A549 (cell line): Measurements from ENCODE around the gene ADARB2. TPM values are rescaled to one million over a fixed set of nuclear protein-coding genes. Genes with fewer than 3 reads are reported as not detected.

Source experiments
- ATAC-seq, 2 experiments: fragments of 200-7000 bp in 1 of 2; fragments of >200 bp in 1 of 2; cut with Nextera tagmentation in 1 of 2; cut with Tn5 transposase in 1 of 2; 3 replicates each; pipeline versions ENCODE4 v1.8.0 to v1.9.1; 2018 to 2020; ENCODE audit warnings: mild to moderate bottlenecking in 1 of 2, moderate library complexity in 1 of 2
- CTCF ChIA-PET: fragments of 300-600 bp; sonication (Branson Sonifier 250); formaldehyde crosslinking; extraction: SDS; loops from one replicate; lab custom pipeline; 2021; ENCODE audit warnings: antibody characterized with exemption, inconsistent platforms; lab: Yijun Ruan, JAX
- POLR2A ChIA-PET: fragments of 350-600 bp; formaldehyde crosslinking; extraction: SDS; loops from one replicate; lab custom pipeline; 2021; ENCODE audit warnings: antibody characterized with exemption, inconsistent platforms; lab: Yijun Ruan, JAX
- DNase-seq, 2 experiments: peaks; one replicate each; pipeline versions ENCODE4 v3.0.0 to v3.0.0-alpha.2; 2011 to 2016; ENCODE audit warnings: low read depth in 1 of 2, low spot score in 1 of 2
- FAIRE-seq: peaks from 2 replicates; lab custom pipeline; 2011; peaks lifted over from hg19 to GRCh38; lab: Jason Lieb, UNC
- H3K27ac ChIP-seq, 2 experiments: fragments of >200 bp; sonication (Bioruptor Twin); formaldehyde crosslinking; 3 replicates each; pipeline ENCODE4 v1.5.1; 2016 to 2017
- H3K4me1 ChIP-seq: fragments of >200 bp; sonication (Bioruptor Twin); formaldehyde crosslinking; 3 replicates; pipeline ENCODE4 v1.6.1; 2016
- H3K4me2 ChIP-seq: fragments of >200 bp; sonication (Bioruptor Twin); formaldehyde crosslinking; 3 replicates; pipeline ENCODE4 v1.6.1; 2016
- H3K4me3 ChIP-seq: fragments of >200 bp; sonication (Bioruptor Twin); formaldehyde crosslinking; 3 replicates; pipeline ENCODE4 v1.5.1; 2016
- H3K9me3 ChIP-seq: fragments of >200 bp; sonication (Bioruptor Twin); formaldehyde crosslinking; 3 replicates; pipeline ENCODE4 v1.6.1; 2016
- BCL3 ChIP-seq: fragments of >200 bp; sonication (Bioruptor Twin); formaldehyde crosslinking; IDR thresholded peaks from 3 replicates; pipeline ENCODE4 v1.6.1; 2016
- CBX2 ChIP-seq: fragments of 200-600 bp; sonication (generic); IDR thresholded peaks from 2 replicates; pipeline ENCODE4 v1.6.1; 2016; ENCODE audit warnings: low read depth, mild to moderate bottlenecking, borderline replicate concordance
- CBX8 ChIP-seq: fragments of 200-600 bp; sonication (generic); IDR thresholded peaks from 2 replicates; pipeline ENCODE4 v1.6.1; 2016
- CHD2 ChIP-seq: fragments of 150-350 bp; IDR thresholded peaks from 2 replicates; pipeline ENCODE4 v1.6.1; 2014; ENCODE audit warnings: low read length; ENCODE audit not compliant: partially characterized antibody
- CHD4 ChIP-seq: fragments of 200-600 bp; sonication (generic); IDR thresholded peaks from 2 replicates; pipeline ENCODE4 v1.6.1; 2016; ENCODE audit warnings: antibody characterized with exemption, mild to moderate bottlenecking, borderline replicate concordance
- ESRRA ChIP-seq: fragments of 150-350 bp; IDR thresholded peaks from 2 replicates; pipeline ENCODE4 v1.6.1; 2014; ENCODE audit warnings: mild to moderate bottlenecking, low read length, borderline replicate concordance
- HDAC2 ChIP-seq: fragments of 200-600 bp; sonication (generic); IDR thresholded peaks from 2 replicates; pipeline ENCODE4 v1.6.1; 2016
- HES2 ChIP-seq: fragments of >200 bp; sonication (Bioruptor Twin); formaldehyde crosslinking; IDR thresholded peaks from 2 replicates; pipeline ENCODE4 v1.6.1; 2016
- HMGXB4 ChIP-seq: fragments of 250-450 bp; sonication (Bioruptor Pico); IDR thresholded peaks from 2 replicates; pipeline ENCODE4 v1.5.0; 2021; ENCODE audit warnings: mild to moderate bottlenecking, moderate library complexity, borderline replicate concordance
- HOXA7 ChIP-seq: fragments of 250-450 bp; sonication (Bioruptor Pico); IDR thresholded peaks from 2 replicates; pipeline ENCODE4 v1.5.0; 2020; ENCODE audit warnings: mild to moderate bottlenecking, moderate library complexity
- JUN ChIP-seq, 2 experiments: fragments of >200 bp; sonication (Bioruptor Twin); formaldehyde crosslinking; IDR thresholded peaks; 2 replicates in 1 of 2; 3 replicates in 1 of 2; pipeline ENCODE4 v1.6.1; 2016 to 2017
- JUNB ChIP-seq: fragments of >200 bp; sonication (Bioruptor Twin); formaldehyde crosslinking; IDR thresholded peaks from 2 replicates; pipeline ENCODE4 v1.6.1; 2016
- MYC ChIP-seq: IDR thresholded peaks from 2 replicates; pipeline ENCODE4 v1.6.1; 2012; ENCODE audit warnings: mild to moderate bottlenecking, inconsistent platforms, low read length, improper control_type of control experiment, borderline replicate concordance
- NR3C1 ChIP-seq: fragments of >200 bp; sonication (Bioruptor Twin); formaldehyde crosslinking; IDR thresholded peaks from 3 replicates; pipeline ENCODE4 v1.6.1; 2017
- POLR2A ChIP-seq: IDR thresholded peaks from 2 replicates; pipeline ENCODE4 v1.6.1; 2012; ENCODE audit warnings: mild to moderate bottlenecking, low read length
- POLR2AphosphoS2 ChIP-seq: conservative IDR thresholded peaks from 2 replicates; pipeline ENCODE4 v1.6.1; 2012; ENCODE audit warnings: low read length, improper control_type of control experiment, inconsistent platforms
- RARB ChIP-seq: fragments of 250-450 bp; sonication (Bioruptor Pico); IDR thresholded peaks from 2 replicates; pipeline ENCODE4 v1.8.0; 2021; ENCODE audit warnings: mild to moderate bottlenecking, moderate library complexity
- REST ChIP-seq: fragments of 200-600 bp; sonication (generic); IDR thresholded peaks from 2 replicates; pipeline ENCODE4 v1.6.1; 2016; ENCODE audit warnings: antibody characterized with exemption, mild to moderate bottlenecking, moderate library complexity
- RFX5 ChIP-seq: fragments of 450-650 bp; IDR thresholded peaks from 2 replicates; pipeline ENCODE4 v1.7.1; 2014; ENCODE audit warnings: antibody characterized with exemption, mild to moderate bottlenecking, moderate library complexity
- TFCP2L1 ChIP-seq: fragments of 250-450 bp; sonication (Bioruptor Pico); IDR thresholded peaks from 2 replicates; pipeline ENCODE4 v1.5.0; 2021; ENCODE audit warnings: mild to moderate bottlenecking
- ZNF302 ChIP-seq: fragments of 250-450 bp; sonication (Bioruptor Pico); IDR thresholded peaks from 2 replicates; pipeline ENCODE4 v1.9.0; 2021; ENCODE audit warnings: inconsistent platforms, mild to moderate bottlenecking, moderate library complexity
- WGBS: methylation state at CpG from one replicate; pipeline ENCODE4 v1.1.6; 2017; ENCODE audit errors: missing lambda C conversion rate; 5-methylcytosine and 5-hydroxymethylcytosine counted together
- polyA plus RNA-seq, 4 experiments: library from polyadenylated mRNA; depleted of rRNA in 3 of 4; stranded (reverse); fragments of >200 nt; fragmentation: RNase III in 1 of 4; extraction: RNeasy Plus Mini Kit Qiagen cat#74134 plus additional on column Dnase treatment in 1 of 4; gene quantifications; 2 replicates in 3 of 4; 3 replicates in 1 of 4; pipeline ENCODE4 v1.2.3, GENCODE V29; 2011 to 2017
- TF ChIP-seq, protein P1 (sequence below): fragments of >200 bp; sonication (Bioruptor Twin); formaldehyde crosslinking; IDR thresholded peaks from 3 replicates; pipeline ENCODE4 v1.5.1; 2016
- TF ChIP-seq, protein P2 (sequence below): fragments of 150-350 bp; IDR thresholded peaks from 2 replicates; pipeline ENCODE4 v1.6.1; 2014; ENCODE audit warnings: low read depth, mild to moderate bottlenecking, low read length

ADARB2 gene
- polyA plus RNA-seq, 2 of the 4 experiments (the other 2 are of a cell fraction) = not detected

GRCh38 chr10:1177936-1178335 lies 559.4 kb downstream of the ADARB2 start:
- TF ChIP-seq MYC (no peak), ZNF302 (no peak), BCL3 (no peak), CHD2 (no peak), HES2 (no peak), POLR2A (no peak), CHD4 (no peak), REST (no peak), CBX8 (no peak), HOXA7 (CRISPR knock-in tag) (no peak), JUN (IDR thresholded peaks at IDR 0.05) (no peak)
- TF ChIP-seq, protein P1, sequence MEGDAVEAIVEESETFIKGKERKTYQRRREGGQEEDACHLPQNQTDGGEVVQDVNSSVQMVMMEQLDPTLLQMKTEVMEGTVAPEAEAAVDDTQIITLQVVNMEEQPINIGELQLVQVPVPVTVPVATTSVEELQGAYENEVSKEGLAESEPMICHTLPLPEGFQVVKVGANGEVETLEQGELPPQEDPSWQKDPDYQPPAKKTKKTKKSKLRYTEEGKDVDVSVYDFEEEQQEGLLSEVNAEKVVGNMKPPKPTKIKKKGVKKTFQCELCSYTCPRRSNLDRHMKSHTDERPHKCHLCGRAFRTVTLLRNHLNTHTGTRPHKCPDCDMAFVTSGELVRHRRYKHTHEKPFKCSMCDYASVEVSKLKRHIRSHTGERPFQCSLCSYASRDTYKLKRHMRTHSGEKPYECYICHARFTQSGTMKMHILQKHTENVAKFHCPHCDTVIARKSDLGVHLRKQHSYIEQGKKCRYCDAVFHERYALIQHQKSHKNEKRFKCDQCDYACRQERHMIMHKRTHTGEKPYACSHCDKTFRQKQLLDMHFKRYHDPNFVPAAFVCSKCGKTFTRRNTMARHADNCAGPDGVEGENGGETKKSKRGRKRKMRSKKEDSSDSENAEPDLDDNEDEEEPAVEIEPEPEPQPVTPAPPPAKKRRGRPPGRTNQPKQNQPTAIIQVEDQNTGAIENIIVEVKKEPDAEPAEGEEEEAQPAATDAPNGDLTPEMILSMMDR = no peak
- TF ChIP-seq, protein P2, sequence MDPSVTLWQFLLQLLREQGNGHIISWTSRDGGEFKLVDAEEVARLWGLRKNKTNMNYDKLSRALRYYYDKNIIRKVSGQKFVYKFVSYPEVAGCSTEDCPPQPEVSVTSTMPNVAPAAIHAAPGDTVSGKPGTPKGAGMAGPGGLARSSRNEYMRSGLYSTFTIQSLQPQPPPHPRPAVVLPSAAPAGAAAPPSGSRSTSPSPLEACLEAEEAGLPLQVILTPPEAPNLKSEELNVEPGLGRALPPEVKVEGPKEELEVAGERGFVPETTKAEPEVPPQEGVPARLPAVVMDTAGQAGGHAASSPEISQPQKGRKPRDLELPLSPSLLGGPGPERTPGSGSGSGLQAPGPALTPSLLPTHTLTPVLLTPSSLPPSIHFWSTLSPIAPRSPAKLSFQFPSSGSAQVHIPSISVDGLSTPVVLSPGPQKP = no peak
- Histone ChIP-seq H3K9me3 (no peaks in the 10 kb centered on the region), H3K4me3 (no peak overlapping the region), H3K27ac (no peak overlapping the region), H3K4me2 (no peak overlapping the region), H3K4me1 (no peaks in the 10 kb centered on the region)
- no peak for DNase-seq
- FAIRE-seq = no peak
- CTCF ChIA-PET = no interaction called here
- WGBS = 59% methylated on average over 9 of the region's 9 CpGs
- no peak for ATAC-seq
- POLR2A ChIA-PET = no interaction called here

DNA sequence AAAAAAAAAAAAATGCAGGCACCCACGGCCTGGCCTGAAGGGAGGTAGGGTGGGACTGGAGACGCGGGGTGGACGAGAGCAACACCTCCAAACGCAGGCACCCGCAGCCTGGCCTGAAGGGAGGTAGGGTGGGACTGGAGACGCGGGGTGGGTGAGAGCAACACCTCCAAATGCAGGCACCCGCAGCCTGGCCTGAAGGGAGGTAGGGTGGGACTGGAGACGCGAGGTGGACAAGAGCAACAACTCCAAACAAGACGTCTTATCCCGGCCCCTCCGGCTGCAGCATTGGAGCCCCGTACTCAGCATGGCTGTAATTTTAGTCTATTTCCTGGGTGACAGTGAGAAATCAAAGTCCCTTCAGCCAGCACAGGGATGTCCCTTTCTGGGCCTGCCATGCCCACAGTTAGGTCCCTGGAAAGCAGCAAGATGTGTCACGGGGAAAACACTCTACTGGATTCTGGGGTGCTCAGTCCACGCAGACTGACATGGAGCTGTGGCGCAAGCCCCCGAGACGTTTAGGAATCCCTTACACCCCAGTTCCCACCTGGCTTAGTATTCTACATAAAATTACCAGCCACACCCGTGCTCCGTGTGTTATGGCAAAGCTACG lies 561.3 kb downstream of the ADARB2 start:
- FAIRE-seq (no peak), ATAC-seq (no peak), DNase-seq (no peak)
- ChIA-PET POLR2A (no interaction called here), CTCF (no interaction called here)
- no peak overlapping the region for H3K27ac ChIP-seq
- no peak overlapping the region for H3K4me2 ChIP-seq
- no peaks in the 10 kb centered on the region for H3K9me3 ChIP-seq
- no peak overlapping the region for H3K4me3 ChIP-seq
- no peak for TF ChIP-seq TFCP2L1
- TF ChIP-seq JUNB = no peak
- no peak for TF ChIP-seq RARB (CRISPR knock-in tag)
- TF ChIP-seq NR3C1 = no peak
- no peak for TF ChIP-seq CHD4
- TF ChIP-seq CBX2 = no peak
- TF ChIP-seq HMGXB4 (CRISPR knock-in tag) = no peak
- no peak for TF ChIP-seq ESRRA
- TF ChIP-seq POLR2AphosphoS2 = no peak
- TF ChIP-seq RFX5 = no peak
- no peak for TF ChIP-seq HDAC2
- TF ChIP-seq CHD2 = no peak
- TF ChIP-seq ZNF302 = no peak
- WGBS = 55% methylated on average over 19 of the region's 23 CpGs
- H3K4me1 ChIP-seq = no peaks in the 10 kb centered on the region
